CD4-positive, alpha-beta memory T cell (primary cell): Measurements from ENCODE around the gene MRE11. TPM values are rescaled to one million over a fixed set of nuclear protein-coding genes. Genes with fewer than 3 reads are reported as not detected.

Experiments used
- CTCF ChIA-PET: fragments of 350-600 bp; sonication (Branson Sonifier 250); formaldehyde crosslinking; loops from one replicate; lab custom pipeline; 2021; ENCODE audit warnings: inconsistent platforms; ENCODE audit not compliant: partially characterized antibody; lab: Charles Lee
- POLR2A ChIA-PET: fragments of 350-600 bp; sonication (Branson Sonifier 250); formaldehyde crosslinking; loops from one replicate; lab custom pipeline; 2021; ENCODE audit not compliant: partially characterized antibody; lab: Charles Lee
- DNase-seq, 5 donors: peaks; one replicate each; pipeline versions ENCODE4 v3.0.0 to v3.0.0-alpha.2; 2020 to 2022; ENCODE audit warnings: mixed read lengths in 1 of 5
- H3K27ac ChIP-seq: one replicate; pipeline ENCODE4 v1.7.0; 2013; ENCODE audit warnings: low read depth, low read length
- H3K27me3 ChIP-seq: 2 replicates; pipeline ENCODE4 v1.7.0; 2013; ENCODE audit warnings: mild to moderate bottlenecking, low read length, moderate library complexity; ENCODE audit not compliant: insufficient read depth
- H3K36me3 ChIP-seq: 2 replicates; pipeline ENCODE4 v1.7.0; 2013; ENCODE audit warnings: mild to moderate bottlenecking, low read length, moderate library complexity; ENCODE audit not compliant: insufficient read depth
- H3K4me1 ChIP-seq: 2 replicates; pipeline ENCODE4 v1.7.0; 2013; ENCODE audit warnings: mild to moderate bottlenecking, low read length, moderate library complexity; ENCODE audit not compliant: insufficient read depth
- H3K4me3 ChIP-seq, 2 donors: one replicate each; pipeline ENCODE4 v1.7.0; 2013; ENCODE audit warnings: low read length in 2 of 2, mild to moderate bottlenecking in 1 of 2
- H3K9me3 ChIP-seq, 2 donors: one replicate each; pipeline ENCODE4 v1.7.0; 2013; ENCODE audit warnings: low read length in 2 of 2, control low read depth in 1 of 2; ENCODE audit not compliant: control insufficient read depth in 1 of 2
- H3K27ac Mint-ChIP-seq, 7 donors: one replicate each; pipeline ENCODE4 v1.8.0; 2020 to 2021; ENCODE audit warnings: mixed read lengths in 7 of 7, mild to moderate bottlenecking in 6 of 7, inconsistent platforms in 3 of 7, moderate library complexity in 3 of 7
- H3K27me3 Mint-ChIP-seq, 2 donors: one replicate each; pipeline ENCODE4 v1.8.0; 2020 to 2021; ENCODE audit warnings: mixed read lengths in 2 of 2
- H3K36me3 Mint-ChIP-seq, 2 donors: one replicate each; pipeline ENCODE4 v1.8.0; 2020 to 2021; ENCODE audit warnings: mixed read lengths in 2 of 2, inconsistent platforms in 1 of 2, mild to moderate bottlenecking in 1 of 2
- H3K4me1 Mint-ChIP-seq, 4 donors: one replicate each; pipeline ENCODE4 v1.8.0; 2020 to 2021; ENCODE audit warnings: mixed read lengths in 4 of 4, mild to moderate bottlenecking in 1 of 4
- H3K4me3 Mint-ChIP-seq, 8 donors: one replicate each; pipeline ENCODE4 v1.8.0; 2020 to 2021; ENCODE audit warnings: mixed read lengths in 8 of 8, mild to moderate bottlenecking in 7 of 8, moderate library complexity in 6 of 8, inconsistent platforms in 3 of 8
- H3K9me3 Mint-ChIP-seq, 8 donors: one replicate each; pipeline ENCODE4 v1.8.0; 2020 to 2021; ENCODE audit warnings: mixed read lengths in 8 of 8, mild to moderate bottlenecking in 5 of 8, inconsistent platforms in 3 of 8, moderate library complexity in 1 of 8
- intact Hi-C: fragments of 100-400 bp; cut with micrococcal nuclease; formaldehyde crosslinking; loops from one replicate; pipeline ENCODE4 v1.15.1; 2023
- polyA plus RNA-seq, 2 donors: library from polyadenylated mRNA; unstranded; fragments of 300-500 nt; fragmentation: Illumina TruSeq; gene quantifications; one replicate each; pipeline ENCODE4 v1.2.3, GENCODE V29; 2021
- total RNA-seq, 2 experiments: library from RNA; stranded (reverse); gene quantifications; one replicate each; pipeline ENCODE4 v1.2.3, GENCODE V29; 2021

MRE11 gene
- total and polyA plus RNA-seq, 4 experiments from 2014 or later: 7.6 to 43.4 (median 30.4) TPM

DNA sequence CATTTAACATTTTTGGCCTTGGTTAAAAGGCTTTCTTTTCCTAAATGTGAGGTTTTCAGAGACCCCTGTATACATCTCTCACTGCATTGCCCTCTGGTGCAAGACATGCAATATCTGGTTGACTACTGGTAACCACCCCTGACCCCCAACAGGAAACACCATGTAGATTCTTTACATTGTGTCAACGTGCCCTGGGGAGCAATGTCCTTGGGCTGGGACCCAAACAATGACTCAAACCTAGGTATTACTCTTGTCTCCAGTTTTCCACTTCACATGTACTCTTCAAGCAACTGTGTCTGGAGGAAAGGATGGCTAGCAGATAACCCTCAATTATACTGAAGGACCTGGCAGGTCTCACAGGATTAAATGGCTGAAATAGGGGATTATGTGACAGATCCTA is 91.3 kb downstream of the MRE11 start:
- POLR2A ChIA-PET: no interaction called here
- Histone ChIP-seq H3K4me3 (no peak overlapping the region), H3K27me3 (peaks cover 10% of the 10 kb centered on the region), H3K9me3 (no peaks in the 10 kb centered on the region), H3K4me1 (no peaks in the 10 kb centered on the region), H3K27ac (no peak overlapping the region), H3K36me3 (no peaks in the 10 kb centered on the region)
- Mint-ChIP-seq H3K27ac (no peak overlapping the region), H3K36me3 (peaks cover 2 to 12% of the 10 kb centered on the region in 2 donors), H3K27me3 (peaks cover 36 to 37% of the 10 kb centered on the region in 2 donors), H3K4me1 (peaks cover 5 to 9% (median 7%) of the 10 kb centered on the region in 4 donors), H3K9me3 (peaks cover 3 to 50% (median 29%) of the 10 kb centered on the region in 8 donors), H3K4me3 (peak overlapping the region in 1 of 8 donors; percentile 16)
- intact Hi-C loops: no loop called here
- DNase-seq: no peak
- CTCF ChIA-PET: no interaction called here

DNA sequence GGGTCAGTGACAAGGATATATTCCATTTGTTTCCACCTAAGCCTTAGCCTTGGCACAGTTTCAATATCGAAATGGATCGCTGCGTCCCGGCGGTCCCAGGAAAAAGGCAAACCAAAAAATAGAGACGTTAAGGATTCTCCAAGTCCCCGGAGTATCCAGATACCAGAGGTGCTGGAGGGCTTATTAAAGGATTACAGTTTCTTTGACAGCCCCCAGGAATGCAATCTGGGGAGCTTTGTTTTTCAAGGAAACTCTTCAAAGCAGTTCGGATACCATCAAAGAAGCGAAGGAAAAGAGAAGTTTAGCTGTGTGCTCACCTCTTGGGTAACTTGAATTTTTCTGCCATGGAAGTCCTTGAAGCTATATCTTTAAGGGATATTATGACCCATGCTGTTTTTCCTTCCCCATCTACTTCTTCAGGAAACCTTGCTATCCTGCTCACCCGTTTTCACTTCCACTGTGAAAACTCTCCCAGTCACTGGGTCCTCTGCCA is 91.8 kb downstream of the MRE11 start:
- no peak for DNase-seq
- Mint-ChIP-seq H3K4me3 (peak overlapping the region in 2 of 8 donors; percentile 16 to 26), H3K27me3 (peaks cover 36 to 39% of the 10 kb centered on the region in 2 donors), H3K27ac (no peak overlapping the region), H3K9me3 (peaks cover 3 to 45% (median 25%) of the 10 kb centered on the region in 8 donors), H3K4me1 (peaks cover 5 to 9% (median 7%) of the 10 kb centered on the region in 4 donors), H3K36me3 (peaks cover 2 to 10% of the 10 kb centered on the region in 2 donors)
- Histone ChIP-seq H3K4me3 (no peak overlapping the region), H3K36me3 (no peaks in the 10 kb centered on the region), H3K27me3 (peaks cover 10% of the 10 kb centered on the region), H3K9me3 (no peaks in the 10 kb centered on the region), H3K4me1 (no peaks in the 10 kb centered on the region), H3K27ac (no peak overlapping the region)
- intact Hi-C loops: no loop called here
- ChIA-PET CTCF (no interaction called here), POLR2A (no interaction called here)

DNA sequence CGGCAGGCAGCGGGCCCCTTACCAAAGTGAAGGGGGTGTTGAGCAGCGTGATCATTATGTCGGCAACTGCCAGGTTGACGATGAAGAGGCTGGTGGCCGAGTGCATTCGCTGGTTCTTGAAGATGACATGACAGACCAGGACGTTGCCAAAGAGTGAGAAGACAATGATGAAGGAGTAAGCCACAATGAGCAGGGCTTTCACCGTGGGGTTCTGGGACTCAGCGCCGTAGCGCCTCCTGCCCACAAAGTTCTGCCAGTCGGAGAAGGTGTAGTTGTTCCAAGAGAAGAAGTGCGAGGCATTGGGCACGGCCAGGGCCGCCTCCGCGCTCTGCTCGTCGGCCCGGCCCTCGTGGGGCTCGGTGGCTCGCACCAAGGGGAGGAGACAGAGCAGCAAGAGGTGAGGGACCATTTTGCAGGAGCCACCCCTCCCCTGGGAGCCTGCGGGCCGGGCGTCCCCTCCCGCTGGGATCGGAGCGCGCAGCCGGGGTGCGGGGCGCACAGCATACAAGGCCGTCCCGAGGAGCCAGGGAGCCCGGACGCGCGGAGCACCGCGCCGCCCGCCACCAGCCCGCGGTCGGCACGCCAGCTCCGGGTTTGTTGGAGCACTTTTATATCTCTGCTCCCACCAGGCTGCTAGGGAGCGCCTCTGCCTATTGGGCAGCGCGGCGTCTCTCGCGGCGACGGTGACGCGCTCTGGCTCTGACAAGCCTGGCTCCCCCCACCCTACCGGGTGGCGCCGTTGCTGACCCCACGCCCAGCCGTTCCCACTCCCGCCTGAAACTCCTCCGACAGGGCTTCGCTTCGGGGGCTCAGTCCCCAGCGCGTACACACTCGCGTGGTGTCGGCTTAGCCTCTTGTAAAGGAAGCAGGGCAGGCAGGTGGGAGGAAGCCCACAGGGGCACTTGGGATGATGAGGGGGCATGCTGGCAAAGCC is 92.5 kb downstream of the MRE11 start, which contains the start of gene GPR83:
Gene GPR83 (minus strand): TSS at position 581 of the 934 bp plus-strand sequence. CDS start 172 bp downstream, at position 409.
- no peaks in the 10 kb centered on the region for H3K9me3 ChIP-seq
- Mint-ChIP-seq H3K9me3 (peaks cover 1 to 39% (median 20%) of the 10 kb centered on the region in 8 donors), H3K4me1 (peaks cover 5 to 9% (median 7%) of the 10 kb centered on the region in 4 donors), H3K27ac (peak within 1 kb of the TSS in 1 of 7 donors; percentile 65), H3K27me3 (peaks cover 38 to 42% of the 10 kb centered on the region in 2 donors), H3K4me3 (peak within 1 kb of the TSS in 3 of 8 donors; percentile 33 to 78 (median 39)), H3K36me3 (peaks cover under 1 to 10% of the 10 kb centered on the region in 2 donors)
- DNase-seq: no peak
- ChIA-PET POLR2A (no interaction called here), CTCF (no interaction called here)
- H3K27me3 ChIP-seq: peaks cover 10% of the 10 kb centered on the region
- no peaks in the 10 kb centered on the region for H3K4me1 ChIP-seq
- intact Hi-C loops: no loop called here
- H3K36me3 ChIP-seq: no peaks in the 10 kb centered on the region
- no peak within 1 kb of the TSS for H3K4me3 ChIP-seq
- no peak within 1 kb of the TSS for H3K27ac ChIP-seq

DNA sequence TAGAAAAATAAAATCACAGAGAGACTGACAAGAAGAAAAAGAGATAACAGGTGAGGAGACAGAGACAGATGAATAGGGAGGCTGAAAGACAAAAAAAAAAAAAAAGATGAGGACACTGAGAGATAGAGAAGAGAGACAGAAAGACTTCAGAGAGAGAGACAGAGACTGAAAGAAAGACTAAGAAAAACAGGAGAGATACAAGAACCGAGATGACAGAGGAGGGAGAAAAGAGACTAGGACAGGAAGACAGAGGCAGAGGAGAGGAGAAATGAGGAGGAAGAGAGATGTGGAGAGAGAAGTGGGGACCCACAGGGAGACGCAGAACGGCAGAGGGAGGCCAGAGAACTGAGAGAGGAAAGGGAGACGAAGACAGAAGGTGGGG is 93.2 kb downstream of the MRE11 start:
- Histone ChIP-seq H3K27ac (no peak overlapping the region), H3K4me3 (no peak overlapping the region), H3K36me3 (no peaks in the 10 kb centered on the region), H3K27me3 (peaks cover 10% of the 10 kb centered on the region), H3K9me3 (no peaks in the 10 kb centered on the region), H3K4me1 (no peaks in the 10 kb centered on the region)
- peaks cover 0 to 10% of the 10 kb centered on the region in 2 donors for H3K36me3 Mint-ChIP-seq
- peaks cover 5 to 9% (median 7%) of the 10 kb centered on the region in 4 donors for H3K4me1 Mint-ChIP-seq
- H3K27me3 Mint-ChIP-seq: peaks cover 40 to 42% of the 10 kb centered on the region in 2 donors
- ChIA-PET POLR2A (no interaction called here), CTCF (no interaction called here)
- H3K4me3 Mint-ChIP-seq: peak overlapping the region in 3 of 8 donors; percentile 33 to 78 (median 39)
- DNase-seq: no peak
- intact Hi-C loops: no loop called here
- H3K27ac Mint-ChIP-seq: peak overlapping the region in 1 of 7 donors; percentile 65
- H3K9me3 Mint-ChIP-seq: peaks cover 0 to 34% (median 17%) of the 10 kb centered on the region in 8 donors

DNA sequence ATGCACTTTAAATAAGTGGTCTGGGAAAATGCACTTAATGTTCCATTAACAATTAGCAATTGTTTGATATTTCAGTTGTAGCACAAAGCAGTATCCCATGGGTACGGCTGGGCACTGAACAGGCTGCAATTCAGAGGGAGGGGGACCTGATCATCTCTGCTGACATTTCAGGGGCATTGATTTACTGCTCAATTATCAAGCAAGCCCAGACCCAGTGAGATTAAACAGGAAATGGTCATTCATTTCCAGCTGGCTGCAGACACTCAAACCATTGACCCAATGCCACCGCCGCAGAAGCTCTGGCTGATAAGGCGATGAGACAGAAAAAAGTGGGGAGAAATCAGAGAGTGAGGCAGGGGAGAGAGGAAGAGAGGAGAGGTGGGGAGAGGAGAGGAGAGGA is 93.6 kb downstream of the MRE11 start:
- intact Hi-C loops: no loop called here
- no peak overlapping the region for H3K27ac ChIP-seq
- CTCF ChIA-PET: no interaction called here
- H3K36me3 ChIP-seq: no peaks in the 10 kb centered on the region
- no peaks in the 10 kb centered on the region for H3K4me1 ChIP-seq
- H3K4me3 ChIP-seq: no peak overlapping the region
- peak overlapping the region in 1 of 8 donors; percentile 78 for H3K4me3 Mint-ChIP-seq
- H3K4me1 Mint-ChIP-seq: peaks cover 5 to 9% (median 7%) of the 10 kb centered on the region in 4 donors
- no peak overlapping the region for H3K27ac Mint-ChIP-seq
- POLR2A ChIA-PET: no interaction called here
- H3K9me3 Mint-ChIP-seq: peaks cover 0 to 30% (median 15%) of the 10 kb centered on the region in 8 donors
- peaks cover 0 to 10% of the 10 kb centered on the region in 2 donors for H3K36me3 Mint-ChIP-seq
- H3K27me3 ChIP-seq: peaks cover 10% of the 10 kb centered on the region
- peaks cover 40 to 44% of the 10 kb centered on the region in 2 donors for H3K27me3 Mint-ChIP-seq
- no peaks in the 10 kb centered on the region for H3K9me3 ChIP-seq
- DNase-seq: no peak

DNA sequence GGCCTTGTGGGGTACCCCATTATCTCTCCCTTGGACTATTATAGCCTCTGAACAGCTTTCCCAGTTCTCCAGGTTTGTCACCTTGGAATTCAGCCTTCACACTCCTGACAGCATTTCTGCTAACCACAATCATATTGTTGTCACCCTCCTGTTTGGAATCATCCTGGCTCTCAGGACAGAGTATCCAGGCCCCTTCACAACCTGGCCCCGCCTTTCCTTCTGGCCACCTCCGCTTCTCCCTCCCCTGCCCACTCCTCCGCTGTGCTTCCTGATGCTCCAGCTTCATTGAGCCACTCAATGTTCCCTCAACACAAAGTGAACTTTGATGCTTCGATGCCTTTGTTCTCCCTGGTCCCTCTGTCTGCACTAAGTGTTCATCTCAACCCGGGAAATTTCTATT is 95.5 kb downstream of the MRE11 start:
- H3K27ac ChIP-seq: no peak overlapping the region
- Mint-ChIP-seq H3K4me3 (no peak overlapping the region), H3K36me3 (peaks cover 0 to 7% of the 10 kb centered on the region in 2 donors), H3K27me3 (peaks cover 40 to 44% of the 10 kb centered on the region in 2 donors), H3K27ac (no peak overlapping the region), H3K4me1 (peaks cover 5 to 9% (median 7%) of the 10 kb centered on the region in 4 donors), H3K9me3 (peaks cover 0 to 17% (median 11%) of the 10 kb centered on the region in 8 donors)
- H3K4me3 ChIP-seq: no peak overlapping the region
- no peaks in the 10 kb centered on the region for H3K36me3 ChIP-seq
- H3K4me1 ChIP-seq: no peaks in the 10 kb centered on the region
- H3K27me3 ChIP-seq: peaks cover 10% of the 10 kb centered on the region
- ChIA-PET CTCF (no interaction called here), POLR2A (no interaction called here)
- no peak for DNase-seq
- no peaks in the 10 kb centered on the region for H3K9me3 ChIP-seq
- intact Hi-C loops: no loop called here

DNA sequence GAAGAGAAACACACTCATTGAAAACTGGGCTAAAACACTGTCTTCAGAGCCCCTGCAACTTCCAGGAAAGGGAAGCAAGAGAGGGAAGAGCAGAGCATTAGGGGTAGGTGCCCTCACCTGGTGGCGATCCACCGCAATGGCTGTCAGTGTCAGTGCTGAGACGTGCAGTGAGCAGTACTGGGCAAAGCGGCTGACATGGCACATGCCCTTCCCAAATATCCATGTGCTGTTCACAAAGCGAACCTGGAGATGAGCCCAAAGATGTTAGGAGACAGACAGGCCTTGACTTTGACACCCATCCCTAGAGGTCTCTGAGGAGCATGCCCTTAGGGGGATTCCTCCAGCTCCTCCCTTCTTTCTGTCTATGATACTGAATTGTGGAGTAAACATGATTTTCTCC is 97.4 kb downstream of the MRE11 start:
- Mint-ChIP-seq H3K9me3 (peaks cover under 1 to 12% (median 6%) of the 10 kb centered on the region in 8 donors), H3K4me3 (no peak overlapping the region), H3K27ac (no peak overlapping the region), H3K27me3 (peaks cover 31 to 38% of the 10 kb centered on the region in 2 donors), H3K4me1 (peaks cover 5 to 9% (median 6%) of the 10 kb centered on the region in 4 donors), H3K36me3 (peaks cover 0 to 6% of the 10 kb centered on the region in 2 donors)
- ChIA-PET POLR2A (no interaction called here), CTCF (no interaction called here)
- H3K27me3 ChIP-seq: peaks cover 10% of the 10 kb centered on the region
- no peak overlapping the region for H3K4me3 ChIP-seq
- H3K36me3 ChIP-seq: no peaks in the 10 kb centered on the region
- intact Hi-C loops: no loop called here
- DNase-seq: no peak
- no peak overlapping the region for H3K27ac ChIP-seq
- no peaks in the 10 kb centered on the region for H3K9me3 ChIP-seq
- H3K4me1 ChIP-seq: no peaks in the 10 kb centered on the region
